Stimulated activated CD4-positive, alpha-beta T cell treated with anti-CD3 and anti-CD28 coated beads, Interleukin-1b, Interleukin-23, amount 100 ng/mL, for 4 hours (primary cell): ENCODE results near the gene UBE3C.
A peak's percentile ranks its signal among the peaks of the same experiment; 100 is the strongest.
"Not testable (repeated sequence)": the region's sequence is repeated elsewhere in the genome, so short reads cannot be mapped to it uniquely, and the experiment has no call there.

Experiments
- DNase-seq, 2 donors: peaks; one replicate each; pipeline ENCODE4 v3.0.0-alpha.2; 2020; ENCODE audit warnings: low read depth in 2 of 2

The UBE3C gene

DNA sequence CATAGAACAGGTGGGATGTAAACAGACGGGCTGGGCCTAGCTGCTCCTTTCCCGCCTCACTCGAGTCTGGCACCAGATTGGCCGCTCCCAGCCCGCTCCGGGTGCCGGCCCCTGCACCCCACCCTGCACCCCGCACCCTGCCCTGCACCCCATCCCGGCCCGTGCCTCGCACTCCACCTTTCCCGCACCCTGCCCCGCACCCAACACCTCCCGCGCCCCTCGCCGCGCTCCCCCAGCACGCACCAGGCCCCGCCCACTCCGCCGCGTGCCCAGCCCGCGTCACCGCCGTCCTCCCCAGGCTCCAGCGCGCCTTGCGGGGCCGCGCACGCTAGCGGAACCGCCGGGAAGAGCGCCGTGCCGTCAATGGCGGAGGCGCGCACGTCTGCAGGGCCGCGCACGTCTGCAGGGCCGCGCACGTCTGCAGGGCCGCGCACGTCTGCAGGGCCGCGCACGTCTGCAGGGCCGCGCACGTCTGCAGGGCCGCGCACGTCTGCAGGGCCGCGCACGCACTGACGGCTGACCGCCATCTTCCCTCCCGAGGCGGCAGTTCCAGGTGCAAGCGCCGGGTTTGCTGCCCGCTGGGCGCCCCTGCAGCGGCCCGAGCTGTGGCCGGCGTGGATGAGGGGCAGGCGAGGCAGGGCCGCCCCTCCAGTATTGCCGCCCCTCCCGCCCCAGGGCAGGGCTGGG is at the start of gene UBE3C:
Gene UBE3C (plus strand): TSS at position 503 of the 687 bp plus-strand sequence. CDS start 347 bp downstream, outside the sequence.
- DNase-seq: peak; percentile 82 to 93

DNA sequence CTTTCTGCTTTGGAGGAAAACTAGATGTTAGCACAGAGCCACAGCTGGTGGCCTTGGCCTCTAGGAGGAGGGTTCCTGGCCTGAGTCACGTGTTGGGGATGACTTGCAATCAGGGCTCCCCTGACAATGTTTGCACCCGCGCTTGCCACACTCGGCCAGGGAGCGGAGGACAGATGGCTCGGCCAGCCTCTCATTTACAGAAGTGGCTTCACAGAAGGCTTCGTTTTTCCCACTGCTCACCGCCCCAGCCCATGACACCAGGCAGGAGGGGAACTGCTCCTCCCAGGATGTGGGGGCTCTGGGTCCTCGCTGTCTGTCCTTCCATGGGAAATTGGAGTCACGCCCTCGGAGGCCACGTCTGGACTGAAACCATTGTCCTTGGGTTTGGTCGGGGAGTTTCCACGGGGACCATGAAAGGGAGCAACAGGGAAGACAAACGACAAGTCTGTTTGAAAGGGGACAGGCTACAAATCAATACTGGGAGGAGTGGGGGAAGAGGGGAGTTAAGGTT is 49.6 kb upstream of the UBE3C start:
- DNase-seq: no peak

DNA sequence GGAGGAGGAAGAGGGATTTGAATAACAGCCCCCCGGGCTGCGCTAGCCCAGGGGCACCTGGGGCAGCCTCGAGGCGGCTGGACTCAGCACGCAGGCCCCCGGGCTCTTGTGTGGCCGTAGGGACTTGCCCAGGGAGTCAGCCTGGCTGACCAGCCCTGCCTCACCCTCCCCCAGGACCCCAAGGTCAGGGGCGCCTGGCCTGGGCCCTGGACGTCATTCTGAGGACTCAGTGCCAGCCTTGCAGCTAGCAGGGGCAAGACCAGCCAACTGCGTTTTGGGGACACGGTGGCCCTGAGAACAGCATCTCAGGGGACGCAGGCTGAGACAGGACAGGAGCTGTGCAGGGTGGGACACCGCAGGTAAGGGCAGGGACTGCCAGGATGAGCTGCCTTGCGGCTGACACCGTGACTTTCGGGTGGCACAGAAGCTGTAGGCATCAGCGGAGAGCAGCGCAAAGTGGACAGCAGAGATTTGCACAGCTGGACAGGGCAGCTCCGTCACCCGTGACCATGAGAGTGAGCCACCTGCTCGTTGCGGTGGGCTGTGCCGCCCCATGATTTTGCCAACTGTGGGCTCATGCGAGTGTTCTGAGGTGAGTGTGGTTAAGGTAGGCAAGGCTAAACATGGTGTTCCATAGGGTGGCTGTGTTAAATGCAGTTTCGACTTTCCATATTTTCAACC is 48.1 kb upstream of the UBE3C start:
- no peak for DNase-seq

DNA sequence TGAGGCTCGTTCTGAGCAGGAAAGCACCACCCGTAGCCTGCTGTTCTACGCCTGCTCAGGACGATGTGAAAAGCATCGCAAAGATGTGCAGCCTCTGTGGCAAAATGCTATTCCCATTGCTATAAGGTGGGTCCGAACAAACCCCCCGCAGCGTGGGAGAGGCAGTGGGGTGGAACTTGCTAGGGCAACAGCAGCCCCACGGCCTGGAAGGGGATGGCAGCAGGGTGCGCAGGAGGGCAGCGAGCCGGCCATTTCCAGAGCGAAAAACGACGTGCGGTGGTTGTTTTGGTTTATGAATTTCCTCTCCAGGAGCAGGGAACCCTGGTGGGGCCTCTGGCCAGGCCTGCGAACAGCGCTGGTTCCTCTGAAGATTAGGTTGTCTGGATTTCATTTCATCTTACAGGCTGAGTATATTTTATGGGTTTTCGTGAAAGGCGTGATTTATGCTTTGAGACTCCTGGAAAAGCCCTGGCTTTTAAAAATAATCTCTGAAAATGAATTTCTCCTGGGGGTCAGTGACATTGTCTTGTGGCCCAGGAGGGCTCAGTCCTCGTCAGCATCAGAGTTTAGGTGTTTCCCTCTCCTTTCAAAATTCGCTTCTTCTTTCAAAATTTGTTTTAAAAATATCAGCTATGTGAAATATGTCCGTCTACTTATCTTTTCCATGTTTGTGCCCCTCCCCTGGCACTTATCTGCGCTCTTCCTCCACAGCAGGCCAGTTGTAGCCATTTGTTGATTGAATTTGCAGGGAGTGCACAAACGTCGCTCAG is 42.3 kb upstream of the UBE3C start:
- no peak for DNase-seq

DNA sequence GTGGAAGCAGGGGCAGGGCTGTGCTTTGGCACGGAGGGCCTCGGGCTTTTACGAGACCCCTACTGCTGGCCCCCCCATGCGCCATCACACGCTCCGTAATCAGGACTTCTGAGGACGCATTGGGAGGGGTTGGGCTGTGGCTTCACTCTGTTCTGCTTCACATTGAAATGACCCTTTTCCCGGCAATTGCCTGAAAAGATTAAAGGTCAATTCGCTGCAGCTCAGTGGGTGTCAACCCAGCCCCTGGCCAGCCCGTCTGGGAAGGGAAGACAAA is 41.7 kb upstream of the UBE3C start:
- no peak for DNase-seq

DNA sequence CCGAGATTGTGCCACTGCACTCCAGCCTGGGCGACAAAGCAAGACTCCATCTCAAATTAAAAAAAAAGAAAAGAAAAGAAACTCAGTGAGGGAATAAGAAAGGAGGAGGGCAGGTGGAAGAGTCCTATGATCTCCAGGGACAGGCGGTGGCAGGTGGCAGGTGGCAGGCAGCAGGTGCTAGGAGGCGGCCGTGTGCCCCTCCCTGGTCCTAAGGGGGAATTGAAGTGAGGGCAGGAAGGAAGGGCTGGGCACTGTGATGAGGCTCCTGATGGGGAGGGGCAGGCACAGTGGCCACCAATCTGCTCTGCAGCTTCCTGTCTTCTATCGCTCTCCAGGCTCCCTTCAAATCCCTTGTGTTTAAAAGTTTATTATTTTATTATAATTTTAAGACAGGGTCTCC is 41.2 kb upstream of the UBE3C start:
- DNase-seq: no peak

DNA sequence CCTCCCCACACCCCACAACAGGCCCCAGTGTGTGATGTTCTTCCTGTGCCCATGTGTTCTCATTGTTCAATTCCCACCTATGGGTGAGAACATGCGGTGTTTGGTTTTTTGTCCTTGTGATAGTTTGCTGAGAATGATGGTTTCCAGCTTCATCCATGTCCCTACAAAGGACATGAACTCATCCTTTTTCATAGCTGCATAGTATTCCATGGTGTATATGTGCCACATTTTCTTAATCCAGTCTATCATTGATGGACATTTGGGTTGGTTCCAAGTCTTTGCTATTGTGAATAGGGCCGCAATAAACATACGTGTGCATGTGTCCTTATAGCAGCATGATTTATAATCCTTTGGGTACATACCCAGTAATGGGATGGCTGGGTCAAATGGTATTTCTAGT is 38.7 kb upstream of the UBE3C start:
- DNase-seq: not testable (repeated sequence)

DNA sequence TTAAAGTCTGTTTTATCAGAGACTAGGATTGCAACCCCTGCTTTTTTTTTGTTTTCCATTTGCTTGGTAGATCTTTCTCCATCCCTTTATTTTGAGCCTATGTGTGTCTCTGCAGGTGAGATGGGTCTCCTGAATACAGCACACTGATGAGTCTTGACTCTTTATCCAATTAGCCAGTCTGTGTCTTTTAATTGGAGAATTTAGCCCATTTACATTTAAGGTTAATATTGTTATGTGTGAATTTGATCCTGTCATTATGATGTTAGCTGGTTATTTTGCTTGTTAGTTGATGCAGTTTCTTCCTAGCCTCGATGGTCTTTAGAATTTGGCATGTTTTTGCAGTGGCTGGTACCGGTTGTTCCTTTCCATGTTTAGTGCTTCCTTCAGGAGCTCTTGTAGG is 35.1 kb upstream of the UBE3C start:
- DNase-seq: not testable (repeated sequence)

DNA sequence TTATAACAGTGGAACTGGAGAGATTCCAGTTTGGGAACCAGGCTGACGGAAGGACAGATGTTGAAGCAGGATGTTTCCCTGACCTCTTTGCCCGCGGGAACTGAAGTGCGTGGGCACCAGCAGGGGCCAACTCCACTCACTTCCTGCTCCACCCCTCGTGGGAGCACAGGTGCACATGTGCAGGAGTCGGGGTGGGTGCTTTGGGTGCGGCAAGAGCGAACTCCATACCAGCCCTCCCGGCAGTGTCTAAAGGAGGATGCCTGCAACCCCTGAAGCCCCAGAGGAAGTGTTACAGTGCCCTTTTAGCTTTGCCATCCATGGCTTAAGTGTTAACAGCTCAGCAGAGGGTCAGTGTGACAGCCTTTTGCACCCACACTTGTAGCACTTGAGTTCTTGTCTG is 27.4 kb upstream of the UBE3C start:
- DNase-seq: no peak

DNA sequence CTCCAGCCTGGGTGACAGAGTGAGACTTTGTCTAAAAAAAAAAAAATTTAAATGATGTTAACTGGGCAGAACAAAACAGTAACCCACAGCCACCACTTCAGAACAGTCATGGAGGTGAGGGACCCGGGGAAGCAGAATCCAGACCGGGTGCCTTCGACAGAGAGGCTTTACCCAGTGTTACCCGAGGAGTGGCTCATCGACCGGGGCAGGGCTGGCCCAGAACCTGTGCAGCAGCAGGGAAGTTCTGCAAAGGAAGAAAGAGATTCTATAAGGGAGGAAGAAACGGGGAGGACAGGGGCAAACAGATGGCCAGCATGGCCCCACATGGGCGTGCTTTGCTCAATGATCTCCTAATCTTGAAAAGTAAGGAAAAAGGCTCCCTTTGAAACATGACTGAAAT is 26.0 kb upstream of the UBE3C start:
- DNase-seq: no peak

DNA sequence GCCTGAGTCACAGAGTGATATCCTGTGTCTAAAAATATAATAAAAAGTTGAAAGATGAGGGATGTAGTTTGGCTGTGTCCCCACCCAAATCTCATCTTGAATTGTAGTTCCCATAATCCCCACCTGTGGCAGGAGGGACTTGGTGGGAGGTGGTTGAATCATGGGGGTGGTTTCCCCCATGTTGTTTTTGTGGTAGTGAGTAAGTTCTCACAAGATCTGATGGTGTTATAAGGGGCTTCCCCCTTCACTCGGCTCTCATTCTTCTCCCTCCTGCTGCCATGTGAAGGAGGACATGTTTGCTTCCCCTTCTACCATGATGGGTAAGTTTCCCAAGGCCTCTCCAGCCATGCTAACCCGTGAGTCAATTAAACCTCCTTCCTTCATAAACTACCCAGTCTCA is 25.1 kb upstream of the UBE3C start:
- no peak for DNase-seq

DNA sequence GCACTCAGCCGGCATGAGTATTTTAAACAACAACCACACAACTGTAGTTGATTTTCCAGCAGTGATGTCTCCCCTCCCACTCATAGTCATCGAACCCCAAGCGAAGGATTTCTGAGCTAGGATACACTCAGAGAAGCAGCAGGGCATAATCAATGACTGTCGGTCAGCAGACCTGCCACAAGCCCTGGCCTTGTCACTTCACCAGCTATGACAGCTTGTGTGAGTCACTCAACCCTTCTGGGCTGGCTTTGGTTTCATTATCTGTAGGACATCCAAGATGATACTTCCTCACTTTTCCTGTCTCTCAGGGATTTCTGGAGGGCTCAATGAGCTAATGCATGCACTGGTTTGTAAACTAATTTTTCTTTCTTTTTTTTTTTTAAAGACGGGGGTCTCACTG is 22.0 kb upstream of the UBE3C start:
- DNase-seq: no peak

DNA sequence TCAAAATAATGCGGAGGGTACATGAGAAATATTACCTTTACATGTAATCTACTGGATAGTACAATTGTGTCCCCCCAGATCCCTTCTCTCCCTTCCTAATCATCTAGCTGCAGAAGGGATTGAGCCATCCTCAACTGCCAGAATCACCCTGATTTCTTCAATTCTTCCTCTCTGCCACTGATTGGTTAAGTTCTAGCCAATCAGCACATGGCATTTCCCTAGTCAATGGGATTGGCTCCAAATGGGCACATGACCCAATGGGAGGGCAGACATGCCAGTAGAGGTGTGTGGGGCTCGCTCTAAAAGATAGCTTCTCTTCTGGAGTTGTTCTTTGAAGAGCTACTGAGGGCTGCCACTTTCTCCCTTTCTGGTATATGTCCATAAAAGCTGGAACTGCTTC is 20.9 kb upstream of the UBE3C start:
- DNase-seq: no peak

DNA sequence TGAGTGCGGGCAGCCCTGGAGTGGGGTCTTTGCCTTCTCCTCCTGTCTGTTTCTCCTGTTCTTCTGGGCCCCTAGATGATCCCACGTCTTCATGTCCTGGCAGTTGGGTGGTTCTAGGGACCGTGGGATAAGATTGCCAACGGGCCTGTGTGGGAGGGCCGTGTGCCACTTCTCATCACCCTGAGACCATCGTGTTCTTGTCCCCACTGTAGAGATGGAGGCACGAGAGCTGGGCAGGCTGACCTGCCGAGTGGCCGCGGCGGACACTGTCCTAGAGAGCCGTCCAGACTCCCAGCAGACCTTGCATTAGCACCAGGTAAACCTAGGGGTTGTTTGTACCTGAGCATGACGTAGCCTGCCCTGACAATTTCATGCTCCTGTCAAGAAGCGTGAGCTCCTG is 18.5 kb upstream of the UBE3C start:
- DNase-seq: no peak

DNA sequence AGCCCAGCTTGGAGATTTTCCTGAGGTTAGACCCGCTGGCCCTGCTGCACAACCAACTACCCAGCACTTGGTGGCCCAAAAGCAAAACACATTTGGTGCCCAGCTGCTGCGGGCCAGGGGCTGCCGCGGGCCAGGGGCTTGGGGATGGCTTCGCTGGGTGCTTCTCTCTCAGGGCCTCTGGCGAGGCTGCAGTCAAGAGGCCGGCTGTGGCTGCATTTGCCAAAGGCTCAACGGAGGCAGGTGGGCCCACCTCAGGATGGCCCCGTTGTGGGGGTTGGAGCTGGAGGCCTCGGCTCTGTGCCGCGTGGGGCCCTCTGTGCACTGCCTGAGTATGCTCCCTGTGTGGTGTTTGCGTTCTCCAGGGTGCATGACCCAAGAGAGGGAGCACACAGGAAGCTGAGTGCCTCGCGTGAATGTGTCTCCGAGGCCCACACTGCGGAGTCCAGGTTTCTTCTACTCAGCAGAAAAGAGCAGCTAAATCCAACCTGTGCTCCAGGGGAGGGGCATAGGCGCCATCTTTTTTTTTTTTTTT is 17.5 kb upstream of the UBE3C start:
- no peak for DNase-seq

DNA sequence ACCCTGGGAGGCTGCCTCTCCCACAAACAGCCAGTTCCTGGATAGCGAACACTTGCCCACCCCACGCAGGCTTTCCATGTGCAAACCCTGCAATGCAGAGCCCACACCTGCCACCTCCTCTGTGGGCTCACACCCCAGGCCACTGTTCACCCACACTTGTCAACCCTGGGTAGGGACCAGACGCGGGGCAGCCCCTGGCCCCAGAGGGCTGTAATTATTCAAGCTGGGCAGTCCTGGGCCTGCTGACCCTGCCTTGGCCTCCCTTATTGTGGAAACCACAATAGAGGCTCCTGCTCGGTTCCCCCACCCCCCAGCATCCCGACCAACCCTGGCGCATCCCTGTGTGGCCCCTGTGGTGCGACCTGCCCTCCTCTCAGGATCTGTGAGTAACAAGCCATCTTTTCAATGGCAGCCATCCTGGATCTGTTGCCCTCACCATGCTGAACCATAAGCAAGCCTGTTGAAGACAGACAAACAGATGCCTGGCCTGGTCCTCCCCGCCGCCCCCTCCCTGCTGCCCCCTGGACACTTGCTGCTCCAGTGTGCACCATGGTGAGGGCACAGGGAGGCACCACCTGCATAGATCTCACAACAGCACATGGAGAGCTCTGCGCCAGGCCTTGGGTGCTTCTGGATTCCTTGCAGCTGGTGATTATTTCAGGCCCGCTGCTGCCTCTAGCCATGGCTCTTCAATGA is 15.8 kb upstream of the UBE3C start:
- DNase-seq: no peak

DNA sequence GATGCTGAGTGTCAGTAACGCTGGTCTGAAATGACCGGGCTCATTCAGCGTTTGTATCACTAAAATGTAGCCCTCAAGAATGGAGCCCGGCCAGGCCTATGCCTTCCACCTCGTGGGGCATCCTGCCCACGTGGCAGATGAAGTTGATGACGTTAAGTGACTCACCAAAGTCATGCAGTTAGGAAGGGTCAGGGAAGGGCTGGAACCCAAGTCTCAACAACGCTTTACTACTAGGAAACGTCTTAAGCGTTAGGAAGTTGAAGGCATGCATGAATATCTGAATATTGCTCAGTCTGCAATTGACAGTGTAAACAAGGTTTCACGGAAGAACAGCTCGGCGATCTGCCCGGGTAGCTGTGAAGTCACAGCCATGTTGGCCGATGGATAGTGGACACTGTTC is 14.0 kb upstream of the UBE3C start:
- no peak for DNase-seq

DNA sequence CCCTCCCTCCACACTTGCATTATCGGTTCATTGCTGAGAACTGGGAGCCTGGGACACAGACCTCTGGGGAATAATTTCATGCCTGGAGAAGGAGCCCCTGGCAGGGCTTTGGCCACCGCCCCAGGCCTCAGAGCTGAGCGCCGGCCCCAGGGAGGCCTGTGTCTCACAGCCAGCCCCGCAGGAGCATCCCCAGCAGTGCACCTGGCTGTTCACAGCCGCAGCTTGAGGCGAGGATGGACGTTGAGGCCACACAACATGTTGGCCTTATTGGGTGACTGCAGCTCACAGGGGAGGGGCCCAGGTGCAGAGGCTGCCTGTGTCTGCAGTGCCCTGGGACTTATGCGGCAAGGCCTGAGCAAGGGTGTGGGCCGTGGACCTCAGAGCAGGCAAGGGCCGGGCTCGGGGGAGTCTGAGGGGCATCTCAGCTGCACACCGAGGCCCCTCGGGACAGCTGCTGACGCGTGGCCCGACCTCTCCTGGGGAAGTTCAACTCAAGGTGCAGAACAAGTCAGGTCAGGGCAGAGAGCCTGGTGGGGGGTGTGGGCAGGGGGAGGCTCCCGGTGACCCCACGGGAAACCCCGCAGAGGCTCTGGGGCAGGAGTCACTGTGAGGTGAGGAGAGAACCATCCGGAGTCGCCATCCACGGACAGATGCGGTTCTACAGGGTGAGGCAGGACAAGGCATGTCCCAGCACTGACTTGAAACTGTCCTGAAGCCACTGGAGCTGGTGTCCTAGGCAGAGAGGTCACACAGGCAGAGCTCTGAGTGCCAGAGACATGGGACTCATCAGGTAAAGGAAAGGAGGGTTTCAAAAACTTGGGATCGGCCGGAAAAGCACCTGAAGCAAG is 13.1 kb upstream of the UBE3C start:
- no peak for DNase-seq

DNA sequence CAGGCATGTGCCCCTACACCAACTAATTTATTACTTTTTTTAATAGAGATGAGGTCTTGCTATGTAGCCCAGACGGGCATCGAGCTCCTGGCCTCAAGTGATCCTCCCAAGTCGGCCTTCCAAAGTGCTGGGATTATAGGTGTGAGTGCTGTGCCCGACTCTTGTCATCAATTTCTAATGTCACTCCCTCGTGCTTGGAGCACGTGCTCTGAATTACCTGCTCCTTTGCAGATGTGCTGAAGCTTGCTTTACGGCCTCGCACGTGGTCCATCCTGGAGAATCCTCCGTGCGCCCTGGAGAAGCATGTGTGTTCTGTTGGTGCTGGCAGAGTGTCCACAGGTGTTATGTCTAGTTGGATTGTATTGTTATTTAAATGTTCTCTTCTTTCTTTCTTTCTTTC is 11.8 kb upstream of the UBE3C start:
- no peak for DNase-seq

DNA sequence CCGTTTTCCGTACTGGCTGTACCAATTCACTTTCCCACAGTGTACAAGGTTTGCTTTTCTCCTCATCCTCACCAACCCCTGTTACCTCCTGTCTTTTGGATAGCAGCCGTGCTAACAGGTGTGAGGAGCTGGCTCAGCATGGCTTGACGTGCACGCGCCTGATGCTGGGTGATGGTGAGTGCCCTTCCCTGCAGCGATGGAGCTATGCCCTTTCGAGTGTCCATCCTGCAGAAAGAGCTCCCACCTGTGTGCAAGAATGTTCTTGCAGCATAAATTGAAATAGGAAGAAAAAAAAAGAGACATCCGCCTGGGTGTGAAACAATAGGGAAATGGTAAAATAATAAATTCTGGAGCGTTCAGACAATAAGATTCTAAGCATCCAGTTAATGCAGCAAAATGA is 9.5 kb upstream of the UBE3C start:
- DNase-seq: no peak

DNA sequence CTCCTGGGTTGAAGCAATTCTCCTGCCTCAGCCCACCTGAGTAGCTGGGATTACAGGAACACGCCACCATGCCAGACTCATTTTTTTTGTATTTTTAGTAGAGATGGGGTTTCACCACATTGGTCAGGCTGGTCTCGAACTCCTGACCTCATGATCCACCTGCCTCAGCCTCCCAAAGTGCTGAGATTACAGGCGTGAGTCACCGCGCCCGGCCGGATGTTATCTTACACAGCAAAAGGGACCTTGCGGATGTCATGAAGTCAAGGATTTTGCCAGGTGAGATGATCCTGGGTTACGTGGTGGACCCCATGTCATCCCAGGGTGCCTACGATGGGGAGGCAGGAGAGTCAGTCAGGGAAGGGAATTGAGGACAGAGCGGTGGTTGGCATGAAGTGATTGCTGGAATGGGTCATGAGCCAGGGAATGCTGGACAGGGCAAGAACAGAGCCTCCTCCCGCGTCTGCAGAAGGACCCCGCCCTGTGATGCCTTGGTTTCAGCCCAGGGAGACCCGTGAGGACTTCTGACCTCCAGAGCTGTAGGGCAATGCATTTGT is 8.7 kb upstream of the UBE3C start:
- DNase-seq: no peak
